T-helper 1 cell treated with Interleukin-12 subunit alpha and Interleukin-12 subunit beta and Interleukin-4 antibody, amounts not matched to agents 30 μg/mL and 1 μg/mL, for 36 hours (primary cell): ENCODE measurements around the gene IL12RB1.

ENCODE experiments used
- H3K27ac Mint-ChIP-seq: one replicate; pipeline ENCODE4 v1.8.0; 2021; ENCODE audit warnings: mild to moderate bottlenecking, mixed read lengths
- H3K27me3 Mint-ChIP-seq: one replicate; pipeline ENCODE4 v1.8.0; 2021; ENCODE audit warnings: low read depth, mixed read lengths
- H3K36me3 Mint-ChIP-seq: one replicate; pipeline ENCODE4 v1.8.0; 2021; ENCODE audit warnings: low read depth, mixed read lengths
- H3K4me1 Mint-ChIP-seq: one replicate; pipeline ENCODE4 v1.8.0; 2021; ENCODE audit warnings: low read depth, mixed read lengths
- H3K4me3 Mint-ChIP-seq: one replicate; pipeline ENCODE4 v1.8.0; 2021; ENCODE audit warnings: mild to moderate bottlenecking, moderate library complexity, mixed read lengths
- H3K9me3 Mint-ChIP-seq: one replicate; pipeline ENCODE4 v1.8.0; 2021; ENCODE audit warnings: mixed read lengths

Gene IL12RB1

GRCh38 chr19:18086590-18087138 is at the start of gene IL12RB1:
IL12RB1 (minus strand) TSS chr19:18086934; CDS start chr19:18086823, 111 bp downstream.
- H3K9me3 Mint-ChIP-seq = peaks cover 5% of the 10 kb centered on the region
- peaks cover 61% of the 10 kb centered on the region for H3K4me1 Mint-ChIP-seq
- no peaks in the 10 kb centered on the region for H3K27me3 Mint-ChIP-seq
- peak within 1 kb of the TSS; percentile 93 for H3K27ac Mint-ChIP-seq
- peak within 1 kb of the TSS; percentile 92 for H3K4me3 Mint-ChIP-seq
- peaks cover 28% of the 10 kb centered on the region for H3K36me3 Mint-ChIP-seq

DNA sequence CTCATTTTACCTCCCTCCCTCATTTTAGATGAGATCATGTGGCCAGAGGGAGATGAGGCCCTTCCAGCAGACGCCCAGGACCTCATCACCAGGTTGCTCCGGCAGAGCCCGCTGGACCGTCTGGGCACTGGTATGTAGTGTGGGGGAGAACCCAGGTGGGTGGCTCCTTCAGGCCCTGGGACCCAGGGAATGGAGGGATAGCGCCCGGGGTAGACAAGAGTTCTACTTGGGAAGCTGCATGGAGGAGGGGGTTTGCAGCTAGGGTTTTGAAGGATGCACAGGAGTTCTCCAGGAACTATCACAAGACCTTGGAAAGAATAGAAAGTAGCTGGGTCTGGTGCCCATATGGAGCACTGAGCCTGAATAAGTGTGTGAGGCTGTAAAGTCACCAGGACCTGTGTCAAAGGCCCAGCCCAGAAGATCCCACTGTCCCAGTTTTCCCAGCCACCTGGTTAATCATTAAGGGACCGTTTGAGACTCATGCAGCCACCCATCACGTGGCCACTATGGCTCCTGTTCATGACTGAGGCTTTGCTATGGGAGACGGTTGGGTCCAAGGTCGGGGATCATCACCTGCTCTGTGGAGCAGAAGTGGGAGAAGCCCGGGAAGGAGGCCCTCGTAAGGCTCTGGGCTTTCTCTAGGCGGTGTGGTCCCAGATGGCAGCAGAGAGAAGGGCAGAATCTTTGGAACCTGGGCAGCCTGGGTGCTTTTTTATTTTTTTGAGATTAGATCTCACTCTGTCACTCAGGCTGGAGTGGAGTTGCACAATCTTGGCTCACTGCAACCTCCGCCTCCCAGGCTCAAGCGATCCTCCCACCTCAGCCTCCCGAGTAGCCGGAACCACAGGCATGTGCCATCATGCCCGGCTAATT is 49.2 kb upstream of the IL12RB1 start:
- peaks cover 32% of the 10 kb centered on the region for H3K36me3 Mint-ChIP-seq
- H3K27ac Mint-ChIP-seq = no peak overlapping the region
- H3K4me1 Mint-ChIP-seq = peaks cover 2% of the 10 kb centered on the region
- H3K9me3 Mint-ChIP-seq = no peaks in the 10 kb centered on the region
- H3K4me3 Mint-ChIP-seq = no peak overlapping the region
- no peaks in the 10 kb centered on the region for H3K27me3 Mint-ChIP-seq

GRCh38 chr19:18131841-18132596 is 45.3 kb upstream of the IL12RB1 start:
- no peak overlapping the region for H3K4me3 Mint-ChIP-seq
- no peak overlapping the region for H3K27ac Mint-ChIP-seq
- peaks cover 6% of the 10 kb centered on the region for H3K4me1 Mint-ChIP-seq
- no peaks in the 10 kb centered on the region for H3K27me3 Mint-ChIP-seq
- H3K9me3 Mint-ChIP-seq = no peaks in the 10 kb centered on the region
- H3K36me3 Mint-ChIP-seq = peaks cover 39% of the 10 kb centered on the region

DNA sequence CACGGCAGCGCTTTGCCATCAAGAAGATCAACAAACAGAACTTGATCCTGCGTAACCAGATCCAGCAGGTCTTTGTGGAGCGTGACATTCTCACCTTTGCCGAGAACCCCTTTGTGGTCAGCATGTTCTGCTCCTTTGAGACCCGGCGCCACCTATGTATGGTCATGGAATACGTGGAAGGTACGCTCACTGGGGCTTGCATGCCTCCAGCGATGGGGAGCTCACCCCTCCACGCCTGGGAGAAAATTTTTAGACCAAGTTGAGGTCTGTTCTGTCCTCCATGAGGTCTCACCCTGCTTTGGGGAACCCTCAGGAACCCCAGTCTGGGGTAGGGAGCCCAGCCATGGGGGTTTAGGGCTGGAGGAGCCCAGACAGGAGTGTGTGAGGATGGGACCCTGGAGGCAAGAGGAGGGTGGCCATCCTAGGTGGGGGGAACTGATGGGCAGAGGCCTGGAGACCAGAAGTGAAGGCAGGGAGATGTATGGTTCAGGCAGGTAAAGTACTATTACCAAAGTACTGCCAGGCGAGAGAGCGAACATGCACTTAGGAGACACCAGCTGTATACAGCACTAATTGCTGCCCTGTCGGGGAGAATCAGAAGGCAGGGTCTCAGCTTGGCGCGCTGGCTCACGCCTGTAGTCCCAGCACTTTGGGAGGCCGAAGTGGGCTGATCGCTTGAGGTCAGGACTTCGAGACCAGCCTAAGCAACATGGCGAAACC is 43.9 kb upstream of the IL12RB1 start:
- no peaks in the 10 kb centered on the region for H3K9me3 Mint-ChIP-seq
- H3K36me3 Mint-ChIP-seq = peaks cover 39% of the 10 kb centered on the region

DNA sequence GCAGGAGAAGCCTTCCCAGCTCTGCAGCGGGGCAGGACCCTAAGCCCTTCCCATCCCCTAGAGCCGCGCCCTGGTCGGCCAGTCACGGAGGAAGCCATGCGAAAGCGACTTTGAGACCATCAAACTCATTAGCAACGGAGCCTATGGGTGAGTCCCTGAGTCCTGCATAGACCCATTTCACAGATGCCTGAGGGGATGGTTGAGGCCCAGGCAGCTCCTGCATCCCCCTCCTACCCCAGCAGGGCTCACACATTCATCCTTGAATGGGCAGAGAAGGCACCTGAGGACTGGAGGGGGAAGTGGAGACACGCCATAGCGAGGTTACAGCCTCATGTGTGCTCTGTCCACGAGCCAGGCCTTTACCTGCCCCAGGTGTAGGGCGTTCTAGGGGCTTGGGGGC is 42.1 kb upstream of the IL12RB1 start:
- Mint-ChIP-seq H3K9me3 (no peaks in the 10 kb centered on the region), H3K4me1 (peaks cover 4% of the 10 kb centered on the region), H3K27me3 (no peaks in the 10 kb centered on the region), H3K36me3 (peaks cover 40% of the 10 kb centered on the region), H3K4me3 (no peak overlapping the region), H3K27ac (no peak overlapping the region)

More for the DNA sequence above, 43.9 kb upstream of the IL12RB1 start:
- H3K27ac Mint-ChIP-seq = no peak overlapping the region
- H3K27me3 Mint-ChIP-seq = no peaks in the 10 kb centered on the region
- H3K4me1 Mint-ChIP-seq = peaks cover 4% of the 10 kb centered on the region
- no peak overlapping the region for H3K4me3 Mint-ChIP-seq

- Mint-ChIP-seq H3K36me3 (peaks cover 45% of the 10 kb centered on the region), H3K27me3 (no peaks in the 10 kb centered on the region), H3K9me3 (no peaks in the 10 kb centered on the region), H3K27ac (peak overlapping the region; percentile 66), H3K4me3 (no peak overlapping the region), H3K4me1 (peaks cover 4% of the 10 kb centered on the region)
Measured at GRCh38 chr19:18128044-18128443, 41.3 kb upstream of the IL12RB1 start.

DNA sequence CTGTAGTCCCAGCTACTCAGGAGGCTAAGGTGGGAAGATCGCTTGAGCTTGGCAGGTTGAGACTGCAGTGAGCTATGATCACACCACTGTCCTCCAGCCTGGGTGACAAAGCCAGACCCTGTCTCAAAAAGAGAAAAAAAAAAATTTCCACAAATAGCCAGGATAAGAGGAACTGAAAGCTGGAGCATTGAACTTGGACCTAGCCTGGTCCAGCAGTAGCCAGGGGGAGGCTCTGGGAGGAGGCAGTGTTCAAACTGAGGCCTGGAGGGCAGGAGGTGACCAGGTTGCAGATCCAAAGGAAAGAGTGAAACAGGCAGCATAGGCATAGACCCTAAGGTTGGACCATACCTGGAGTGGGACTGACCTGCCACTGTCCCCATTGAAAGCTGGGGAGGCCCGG is 39.4 kb upstream of the IL12RB1 start:
- no peaks in the 10 kb centered on the region for H3K9me3 Mint-ChIP-seq
- no peak overlapping the region for H3K27ac Mint-ChIP-seq
- no peaks in the 10 kb centered on the region for H3K27me3 Mint-ChIP-seq
- peaks cover 4% of the 10 kb centered on the region for H3K4me1 Mint-ChIP-seq
- H3K36me3 Mint-ChIP-seq = peaks cover 41% of the 10 kb centered on the region
- H3K4me3 Mint-ChIP-seq = no peak overlapping the region

DNA sequence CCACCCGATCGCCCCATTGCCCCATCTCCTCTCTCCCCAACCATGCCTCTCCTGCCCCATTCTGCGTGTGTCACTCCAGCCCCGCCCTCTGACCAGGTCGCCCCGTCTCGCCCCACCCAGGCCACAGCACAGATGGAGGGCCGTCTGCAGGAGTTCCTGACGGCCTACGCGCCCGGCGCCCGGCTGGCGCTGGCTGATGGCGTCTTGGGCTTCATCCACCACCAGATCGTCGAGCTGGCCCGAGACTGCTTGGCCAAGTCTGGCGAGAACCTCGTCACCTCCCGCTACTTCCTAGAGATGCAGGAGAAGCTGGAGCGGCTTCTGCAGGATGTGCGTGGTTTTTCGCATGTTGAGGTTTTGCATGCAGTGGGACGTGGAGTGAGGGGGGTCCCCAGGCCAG is 37.1 kb upstream of the IL12RB1 start:
- H3K9me3 Mint-ChIP-seq = no peaks in the 10 kb centered on the region
- peaks cover 33% of the 10 kb centered on the region for H3K36me3 Mint-ChIP-seq
- H3K27me3 Mint-ChIP-seq = no peaks in the 10 kb centered on the region
- H3K27ac Mint-ChIP-seq = no peak overlapping the region
- peaks cover 19% of the 10 kb centered on the region for H3K4me1 Mint-ChIP-seq
- no peak overlapping the region for H3K4me3 Mint-ChIP-seq

DNA sequence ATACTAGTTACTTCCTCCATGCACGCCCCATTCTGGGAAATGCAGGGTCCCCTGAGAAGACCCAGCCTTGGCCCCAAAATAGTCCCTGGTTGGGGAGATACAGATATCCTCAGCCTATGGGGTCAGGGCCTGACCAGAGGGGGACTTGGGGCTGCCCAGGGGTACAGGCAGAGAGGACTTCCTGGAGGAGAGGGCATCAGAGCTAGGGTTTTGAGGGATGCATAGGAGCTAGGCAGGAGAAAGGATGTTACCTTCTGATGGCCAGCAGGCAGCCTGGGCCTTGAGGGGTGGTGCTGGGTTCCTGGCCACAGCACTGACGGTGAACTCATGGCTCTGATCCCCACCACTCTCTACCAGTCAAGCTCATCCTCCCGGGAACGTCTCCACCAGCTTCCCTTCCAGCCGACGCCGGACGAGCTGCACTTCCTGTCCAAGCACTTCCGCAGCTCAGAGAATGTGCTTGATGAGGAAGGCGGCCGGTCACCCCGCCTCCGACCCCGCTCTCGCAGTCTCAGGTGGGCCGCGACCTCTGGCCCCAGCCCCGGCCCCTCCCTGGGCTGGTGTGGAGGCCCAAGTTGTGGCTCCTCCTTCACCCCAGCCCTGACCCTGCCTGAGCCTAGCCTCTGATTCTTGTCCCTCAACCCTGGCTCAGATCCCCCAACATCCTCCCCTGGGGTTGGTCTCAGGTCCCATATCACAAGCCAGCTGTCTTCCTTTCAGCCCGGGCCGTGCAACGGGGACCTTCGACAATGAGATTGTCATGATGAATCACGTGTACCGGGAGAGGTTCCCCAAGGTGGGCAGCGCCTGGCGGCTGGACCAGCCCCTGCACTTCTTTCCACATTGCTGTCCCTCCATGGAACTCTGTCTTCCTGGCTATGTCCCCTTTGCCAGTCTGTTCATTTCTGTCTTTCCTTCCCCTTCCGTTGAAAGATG is 36.4 kb upstream of the IL12RB1 start:
- Mint-ChIP-seq H3K27me3 (no peaks in the 10 kb centered on the region), H3K9me3 (no peaks in the 10 kb centered on the region), H3K4me3 (no peak overlapping the region), H3K36me3 (peaks cover 27% of the 10 kb centered on the region), H3K27ac (no peak overlapping the region), H3K4me1 (peaks cover 17% of the 10 kb centered on the region)

DNA sequence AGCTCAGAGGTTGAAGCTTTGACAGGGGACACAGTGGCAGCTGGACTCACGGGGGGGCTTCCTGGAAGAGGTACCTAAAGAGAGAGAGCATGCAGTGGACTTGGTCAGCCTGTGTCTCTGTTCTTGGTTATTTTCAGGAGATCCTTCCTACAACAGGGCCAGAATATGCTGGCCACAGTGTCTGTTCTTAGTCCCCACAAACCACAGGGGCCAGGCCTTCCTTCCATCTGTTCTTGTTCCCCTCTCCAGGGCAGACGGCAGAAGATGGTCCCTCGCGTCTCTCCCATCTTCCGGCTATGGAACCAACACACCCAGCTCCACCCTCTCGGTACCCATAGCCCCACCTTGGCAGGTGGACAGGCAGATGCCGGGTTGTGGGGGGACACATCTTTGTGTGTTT is 35.7 kb upstream of the IL12RB1 start:
- Mint-ChIP-seq H3K4me1 (peaks cover 18% of the 10 kb centered on the region), H3K9me3 (no peaks in the 10 kb centered on the region), H3K4me3 (no peak overlapping the region), H3K27me3 (no peaks in the 10 kb centered on the region), H3K36me3 (peaks cover 26% of the 10 kb centered on the region), H3K27ac (no peak overlapping the region)

DNA sequence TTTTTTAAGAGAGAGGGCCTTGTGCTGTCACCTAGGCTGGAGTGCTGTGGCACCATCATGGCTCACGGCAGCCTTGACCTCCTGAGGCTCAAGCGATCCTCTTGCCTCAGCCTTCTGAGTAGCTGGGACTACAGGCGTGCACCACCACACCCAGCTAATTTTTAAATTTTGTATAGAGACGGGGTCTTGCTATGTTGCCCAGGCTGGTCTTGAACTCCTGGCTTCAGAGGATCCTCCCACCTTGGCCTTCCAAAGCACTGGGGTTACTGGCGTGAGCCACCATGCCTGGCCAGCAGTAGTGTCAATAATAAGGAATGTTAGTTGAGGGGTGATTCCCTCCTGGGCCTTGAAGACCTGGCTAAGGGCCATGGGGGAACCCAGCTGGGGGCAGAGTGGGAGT is 34.4 kb upstream of the IL12RB1 start:
- no peak overlapping the region for H3K27ac Mint-ChIP-seq
- peaks cover 26% of the 10 kb centered on the region for H3K36me3 Mint-ChIP-seq
- no peak overlapping the region for H3K4me3 Mint-ChIP-seq
- no peaks in the 10 kb centered on the region for H3K9me3 Mint-ChIP-seq
- H3K27me3 Mint-ChIP-seq = no peaks in the 10 kb centered on the region
- H3K4me1 Mint-ChIP-seq = peaks cover 22% of the 10 kb centered on the region

GRCh38 chr19:18120127-18120526 is 33.4 kb upstream of the IL12RB1 start:
- peak overlapping the region; percentile 89 for H3K27ac Mint-ChIP-seq
- peaks cover 20% of the 10 kb centered on the region for H3K36me3 Mint-ChIP-seq
- H3K9me3 Mint-ChIP-seq = no peaks in the 10 kb centered on the region
- H3K4me3 Mint-ChIP-seq = peak overlapping the region; percentile 93
- peaks cover 22% of the 10 kb centered on the region for H3K4me1 Mint-ChIP-seq
- H3K27me3 Mint-ChIP-seq = no peaks in the 10 kb centered on the region

GRCh38 chr19:18119717-18120105 is 33.0 kb upstream of the IL12RB1 start:
- no peaks in the 10 kb centered on the region for H3K9me3 Mint-ChIP-seq
- H3K27ac Mint-ChIP-seq = peak overlapping the region; percentile 89
- peaks cover 20% of the 10 kb centered on the region for H3K36me3 Mint-ChIP-seq
- H3K4me1 Mint-ChIP-seq = peaks cover 22% of the 10 kb centered on the region
- peak overlapping the region; percentile 93 for H3K4me3 Mint-ChIP-seq
- no peaks in the 10 kb centered on the region for H3K27me3 Mint-ChIP-seq
